DLD1 (cell line): ENCODE data around the gene CYP8B1.

Source experiments
- in situ Hi-C: cut with HindIII; loops from 2 replicates; pipeline ENCODE4 v1.10.0; 2017; ENCODE audit warnings: low sequenced_read_pairs

The CYP8B1 gene

GRCh38 chr3:42875325-42876151 lies at the start of gene CYP8B1:
TSS of gene CYP8B1 (minus strand) at chr3:42875879. CDS start at chr3:42875816, 63 bp downstream.
- in situ Hi-C loops: loop anchor here (25.0 kb wide), 1 partner anchor 113 kb away; the partner anchor contains the start of gene CCDC13

GRCh38 chr3:42923606-42924005 lies 47.9 kb upstream of the CYP8B1 start:
- in situ Hi-C loops: no loop called here

GRCh38 chr3:42914771-42915515 lies 39.3 kb upstream of the CYP8B1 start:
- in situ Hi-C loops: loop anchor here (10.0 kb wide), 1 partner anchor 190 kb away; the partner anchor contains the start of gene POMGNT2

GRCh38 chr3:42911551-42911950 lies 35.9 kb upstream of the CYP8B1 start:
- in situ Hi-C loops: loop anchor here (10.0 kb wide), 1 partner anchor 193 kb away; the partner anchor contains the start of gene POMGNT2

GRCh38 chr3:42908675-42909074 lies 33.0 kb upstream of the CYP8B1 start:
- in situ Hi-C loops: no loop called here

GRCh38 chr3:42906848-42907183 lies 31.1 kb upstream of the CYP8B1 start:
- in situ Hi-C loops: no loop called here

GRCh38 chr3:42906070-42906847 lies 30.6 kb upstream of the CYP8B1 start, which contains the start of gene ZNF662:
TSS of gene ZNF662 (plus strand) at chr3:42906142. CDS start at chr3:42908115, 1,973 bp downstream.
- in situ Hi-C loops: no loop called here

GRCh38 chr3:42905740-42906069 lies 30.0 kb upstream of the CYP8B1 start:
- in situ Hi-C loops: no loop called here

- in situ Hi-C loops: no loop called here
Observed at GRCh38 chr3:42904076-42904475, 28.4 kb upstream of the CYP8B1 start.

GRCh38 chr3:42902257-42902656 lies 26.6 kb upstream of the CYP8B1 start:
- in situ Hi-C loops: no loop called here

- in situ Hi-C loops: no loop called here
Observed at GRCh38 chr3:42901073-42901415, 25.4 kb upstream of the CYP8B1 start.

GRCh38 chr3:42900226-42901072 lies 24.8 kb upstream of the CYP8B1 start:
- in situ Hi-C loops: no loop called here

GRCh38 chr3:42898896-42899675 lies 23.4 kb upstream of the CYP8B1 start:
- in situ Hi-C loops: loop anchor here (25.0 kb wide), 1 partner anchor 137 kb away; the partner anchor contains the start of gene CCDC13

- in situ Hi-C loops: loop anchor here (25.0 kb wide), 1 partner anchor 133 kb away; the partner anchor contains the start of gene CCDC13
Observed at GRCh38 chr3:42895580-42895868, 19.8 kb upstream of the CYP8B1 start.

GRCh38 chr3:42894698-42895579 lies 19.3 kb upstream of the CYP8B1 start:
- in situ Hi-C loops: loop anchor here (25.0 kb wide), 1 partner anchor 133 kb away; the partner anchor contains the start of gene CCDC13

GRCh38 chr3:42892807-42893206 lies 17.1 kb upstream of the CYP8B1 start:
- in situ Hi-C loops: loop anchor here (25.0 kb wide), 1 partner anchor 131 kb away; the partner anchor contains the start of gene CCDC13

GRCh38 chr3:42892169-42892568 lies 16.5 kb upstream of the CYP8B1 start:
- in situ Hi-C loops: loop anchor here (25.0 kb wide), 1 partner anchor 130 kb away; the partner anchor contains the start of gene CCDC13

GRCh38 chr3:42891042-42891441 lies 15.4 kb upstream of the CYP8B1 start:
- in situ Hi-C loops: loop anchor here (25.0 kb wide), 1 partner anchor 129 kb away; the partner anchor contains the start of gene CCDC13
